SU-DHL-6 (cell line): Measurements from ENCODE around the gene SMAP2.

Source experiments
- CTCF ChIP-seq: fragments of 200-600 bp; sonication (generic); IDR thresholded peaks from one replicate; pipeline ENCODE4 v1.5.1; 2017; ENCODE audit warnings: antibody characterized with exemption, mild to moderate bottlenecking, low read length, moderate library complexity; ENCODE audit not compliant: insufficient read depth, poor library complexity, severe bottlenecking
- EZH2phosphoT487 ChIP-seq: fragments of 200-600 bp; sonication (generic), shearing (Covaris generic); conservative IDR thresholded peaks from 2 replicates; pipeline ENCODE4 v1.6.1; 2018; ENCODE audit warnings: mild to moderate bottlenecking, antibody characterized with exemption, low read length, moderate library complexity, mixed read lengths

- TF ChIP-seq CTCF = no peak
- TF ChIP-seq EZH2phosphoT487 = no peak
Measured at GRCh38 chr1:40384413-40384762, 10.9 kb downstream of the SMAP2 start.
